Gastrocnemius medialis (tissue), 4 donors: Measurements from ENCODE around the gene ASB15. TPM values are rescaled to one million over a fixed set of nuclear protein-coding genes. Genes with fewer than 3 reads are reported as not detected.
A peak's percentile ranks its signal among the peaks of the same experiment; 100 is the strongest.

Experiments
- ATAC-seq, 2 donors: fragments of 150-250 bp; one replicate each; pipeline ENCODE4 v1.9.1; 2016
- DNase-seq, 2 donors: peaks; one replicate each; pipeline ENCODE4 v3.0.0-alpha.2; 2019
- H3K27ac ChIP-seq, 4 donors: fragments of 200-600 bp; sonication (generic); 1 replicate in 1 of 4; 2 replicates in 3 of 4; pipeline ENCODE4 v1.5.1; 2016 to 2018; ENCODE audit warnings: mild to moderate bottlenecking in 2 of 4, moderate library complexity in 1 of 4
- H3K27me3 ChIP-seq, 3 donors: fragments of 200-600 bp; sonication (generic) in 2 of 3; 1 replicate in 1 of 3; 2 replicates in 2 of 3; pipeline versions ENCODE4 v1.5.1 to v1.6.0; 2016 to 2019; ENCODE audit warnings: mild to moderate bottlenecking in 1 of 3, moderate library complexity in 1 of 3
- H3K36me3 ChIP-seq, 2 donors: fragments of 200-600 bp; sonication (generic) in 1 of 2; one replicate each; pipeline ENCODE4 v1.5.1; 2017 to 2018
- H3K4me1 ChIP-seq, 2 donors: fragments of 200-600 bp; sonication (generic) in 1 of 2; one replicate each; pipeline ENCODE4 v1.5.1; 2016 to 2017; ENCODE audit warnings: mild to moderate bottlenecking in 2 of 2
- H3K4me3 ChIP-seq, 4 donors: fragments of 200-600 bp; sonication (generic) in 3 of 4; 1 replicate in 1 of 4; 2 replicates in 3 of 4; pipeline ENCODE4 v1.5.1; 2016 to 2019; ENCODE audit warnings: mild to moderate bottlenecking in 2 of 4
- H3K9me3 ChIP-seq, 3 donors: fragments of 200-600 bp; sonication (generic) in 2 of 3; 1 replicate in 1 of 3; 2 replicates in 2 of 3; pipeline ENCODE4 v1.5.1; 2016 to 2019
- CTCF ChIP-seq, 5 experiments: fragments of 450-650 bp in 3 of 5; fragments of 200-600 bp in 2 of 5; sonication (generic) in 2 of 5; IDR thresholded peaks in 4 of 5; conservative IDR thresholded peaks in 1 of 5; 1 replicate in 4 of 5; 2 replicates in 1 of 5; pipeline ENCODE4 v1.5.1; 2016 to 2019; ENCODE audit warnings: antibody characterized with exemption in 5 of 5, mild to moderate bottlenecking in 3 of 5, moderate library complexity in 3 of 5
- POLR2A ChIP-seq, 2 donors: fragments of 450-650 bp; IDR thresholded peaks; one replicate each; pipeline ENCODE4 v1.6.1; 2017; ENCODE audit warnings: antibody characterized with exemption in 2 of 2, mild to moderate bottlenecking in 2 of 2, moderate library complexity in 2 of 2
- in situ Hi-C, 4 donors: fragments of 200-750 bp; cut with MboI; loops; one replicate each; pipeline versions ENCODE4 v1.15.0 to v1.8.0; 2017; ENCODE audit warnings: low sequenced_read_pairs in 4 of 4
- intact Hi-C: fragments of 100-400 bp; cut with DNase I; formaldehyde crosslinking; loops from one replicate; pipeline ENCODE4 v1.15.1; 2023; ENCODE audit warnings: low total_unique reads
- total RNA-seq, 4 donors: library from RNA; depleted of rRNA; stranded (reverse); fragments of >200 nt; gene quantifications; one replicate each; pipeline versions ENCODE4 v1.1.0 to v1.2.3, GENCODE V29; 2016

The ASB15 gene
- total RNA-seq, 4 donors from 2014 or later, result 5.3 to 26.0 (median 10.4) TPM

GRCh38 chr7:123598657-123599056 is 3.0 kb upstream of the ASB15 start:
- Histone ChIP-seq H3K27ac (peak overlapping the region; percentile 91 to 93 (median 92)), H3K4me3 (peak overlapping the region in 2 of 4 donors; percentile 3 to 26), H3K27me3 (no peaks in the 10 kb centered on the region), H3K9me3 (no peaks in the 10 kb centered on the region), H3K36me3 (no peaks in the 10 kb centered on the region), H3K4me1 (peaks cover 24 to 33% of the 10 kb centered on the region in 2 donors)
- ATAC-seq (no peak), DNase-seq (no peak)
- in situ Hi-C loops, result loop anchor here in 1 of 4 donors (25.0 kb wide), 1 partner anchor 264 kb away; no protein-coding TSS in a partner anchor
- TF ChIP-seq POLR2A (IDR thresholded peaks at IDR 0.05) (no peak), CTCF (IDR thresholded peaks at IDR 0.05 in 4 of 5, conservative IDR thresholded peaks at IDR 0.05 in 1 of 5) (no peak)
- intact Hi-C loops, result no loop called here

GRCh38 chr7:123599766-123600165 is 1.9 kb upstream of the ASB15 start:
- intact Hi-C loops, result loop anchor here (5.0 kb wide), 2 partner anchors 58 to 148 kb away; partner anchors contain the start of genes LMOD2 and WASL
- Histone ChIP-seq H3K27ac (peak overlapping the region; percentile 91 to 93 (median 92)), H3K9me3 (no peaks in the 10 kb centered on the region), H3K36me3 (no peaks in the 10 kb centered on the region), H3K27me3 (no peaks in the 10 kb centered on the region), H3K4me3 (peak overlapping the region in 2 of 4 donors; percentile 33 to 48), H3K4me1 (peaks cover 24 to 42% of the 10 kb centered on the region in 2 donors)
- DNase-seq (no peak), ATAC-seq (no peak)
- in situ Hi-C loops, result loop anchor here in 1 of 4 donors (25.0 kb wide), 1 partner anchor 263 kb away; no protein-coding TSS in a partner anchor
- TF ChIP-seq CTCF (IDR thresholded peaks at IDR 0.05 in 4 of 5, conservative IDR thresholded peaks at IDR 0.05 in 1 of 5) (no peak), POLR2A (IDR thresholded peaks at IDR 0.05) (no peak)

- Histone ChIP-seq H3K4me1 (peaks cover 25 to 47% of the 10 kb centered on the region in 2 donors), H3K27ac (peak overlapping the region; percentile 91 to 93 (median 92)), H3K27me3 (no peaks in the 10 kb centered on the region), H3K9me3 (no peaks in the 10 kb centered on the region), H3K4me3 (peak overlapping the region; percentile 18 to 48 (median 28)), H3K36me3 (no peaks in the 10 kb centered on the region)
- DNase-seq (no peak), ATAC-seq (no peak)
- in situ Hi-C loops, result no loop called here
- intact Hi-C loops, result loop anchor here (5.0 kb wide), 2 partner anchors 56 to 146 kb away; partner anchors contain the start of genes LMOD2 and WASL
- TF ChIP-seq POLR2A (IDR thresholded peaks at IDR 0.05) (no peak), CTCF (IDR thresholded peaks at IDR 0.05 in 4 of 5, conservative IDR thresholded peaks at IDR 0.05 in 1 of 5) (no peak)
These were observed 745 bp upstream of the ASB15 start for GRCh38 chr7:123600876-123601275.

GRCh38 chr7:123602648-123603047 is 1.0 kb downstream of the ASB15 start:
- TF ChIP-seq POLR2A (IDR thresholded peaks at IDR 0.05) (no peak), CTCF (IDR thresholded peaks at IDR 0.05 in 4 of 5, conservative IDR thresholded peaks at IDR 0.05 in 1 of 5) (no peak)
- in situ Hi-C loops, result no loop called here
- no peaks in the 10 kb centered on the region for H3K36me3 ChIP-seq
- DNase-seq (no peak), ATAC-seq (no peak)
- peak overlapping the region; percentile 19 to 48 (median 36) for H3K4me3 ChIP-seq
- H3K27ac ChIP-seq, result peak overlapping the region; percentile 91 to 93 (median 92)
- intact Hi-C loops, result loop anchor here (5.0 kb wide), 2 partner anchors 55 to 145 kb away; partner anchors contain the start of genes LMOD2 and WASL
- H3K4me1 ChIP-seq, result peaks cover 25 to 48% of the 10 kb centered on the region in 2 donors
- no peaks in the 10 kb centered on the region for H3K9me3 ChIP-seq
- no peaks in the 10 kb centered on the region for H3K27me3 ChIP-seq
